Activated CD8-positive, alpha-beta T cell treated with anti-CD3 and anti-CD28 coated beads, Interleukin-2, amount 10 ng/mL, durations not matched to agents 7 days and 5 days (primary cell): Measurements from ENCODE around the gene PCSK2. TPM values are rescaled to one million over a fixed set of nuclear protein-coding genes. Genes with fewer than 3 reads are reported as not detected.

Experiments used
- ATAC-seq: fragments of 150-1000 bp; cut with Tn5 transposase; one replicate; pipeline ENCODE4 v1.10.0; 2021; ENCODE audit warnings: moderate library complexity
- CTCF ChIA-PET: fragments of 350-600 bp; sonication (Branson Sonifier 250); formaldehyde crosslinking; loops from one replicate; lab custom pipeline; 2021; ENCODE audit warnings: antibody characterized with exemption; lab: Charles Lee
- POLR2A ChIA-PET: fragments of 350-600 bp; sonication (Branson Sonifier 250); formaldehyde crosslinking; loops from one replicate; lab custom pipeline; 2021; ENCODE audit warnings: antibody characterized with exemption; lab: Charles Lee
- DNase-seq: peaks from one replicate; pipeline ENCODE4 v3.0.0-alpha.2; 2020
- H3K27ac Mint-ChIP-seq: one replicate; pipeline ENCODE4 v1.8.0; 2021; ENCODE audit warnings: mild to moderate bottlenecking, mixed read lengths
- H3K27me3 Mint-ChIP-seq: one replicate; pipeline ENCODE4 v1.8.0; 2021; ENCODE audit warnings: low read depth, mixed read lengths
- H3K36me3 Mint-ChIP-seq: one replicate; pipeline ENCODE4 v1.8.0; 2021; ENCODE audit warnings: low read depth, mixed read lengths
- H3K4me1 Mint-ChIP-seq: one replicate; pipeline ENCODE4 v1.8.0; 2021; ENCODE audit warnings: low read depth, mixed read lengths
- H3K4me3 Mint-ChIP-seq: one replicate; pipeline ENCODE4 v1.8.0; 2021; ENCODE audit warnings: mild to moderate bottlenecking, mixed read lengths
- H3K9me3 Mint-ChIP-seq: one replicate; pipeline ENCODE4 v1.8.0; 2022; ENCODE audit warnings: mixed read lengths; ENCODE audit not compliant: insufficient read depth
- total RNA-seq, 2 experiments: library from RNA; stranded (reverse); gene quantifications; one replicate each; pipeline ENCODE4 v1.2.3, GENCODE V29; 2021

The PCSK2 gene
- total RNA-seq, 2 experiments from 2014 or later, result not detected

DNA sequence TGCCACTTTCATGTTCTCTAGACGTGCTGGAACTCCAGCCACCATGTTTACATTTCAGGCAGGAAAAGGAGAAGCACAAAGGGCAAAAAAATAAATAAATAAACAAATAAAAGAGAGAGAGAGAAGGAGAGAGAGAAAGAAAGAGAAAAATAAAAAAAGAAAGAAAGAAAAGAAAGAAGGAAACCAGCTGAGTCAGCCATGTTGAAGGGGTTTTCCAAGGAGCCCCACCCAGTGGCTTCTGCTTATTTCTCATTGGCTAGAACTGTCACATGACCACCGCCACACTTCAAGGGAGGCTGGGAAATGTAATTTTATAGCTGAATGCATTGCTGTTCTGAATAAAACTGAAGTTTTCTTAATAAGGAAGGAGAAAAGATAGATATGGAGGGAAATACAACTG lies 233.3 kb downstream of the PCSK2 start:
- no peaks in the 10 kb centered on the region for H3K36me3 Mint-ChIP-seq
- no peak overlapping the region for H3K4me3 Mint-ChIP-seq
- peaks cover 15% of the 10 kb centered on the region for H3K27me3 Mint-ChIP-seq
- DNase-seq (no peak), ATAC-seq (no peak)
- no peaks in the 10 kb centered on the region for H3K9me3 Mint-ChIP-seq
- CTCF ChIA-PET, result interaction anchor here (1.1 kb wide), 1 partner anchor 29 kb away, joined by 3 read pairs; no protein-coding TSS in a partner anchor
- H3K27ac Mint-ChIP-seq, result no peak overlapping the region
- POLR2A ChIA-PET, result no interaction called here
- peaks cover 2% of the 10 kb centered on the region for H3K4me1 Mint-ChIP-seq

DNA sequence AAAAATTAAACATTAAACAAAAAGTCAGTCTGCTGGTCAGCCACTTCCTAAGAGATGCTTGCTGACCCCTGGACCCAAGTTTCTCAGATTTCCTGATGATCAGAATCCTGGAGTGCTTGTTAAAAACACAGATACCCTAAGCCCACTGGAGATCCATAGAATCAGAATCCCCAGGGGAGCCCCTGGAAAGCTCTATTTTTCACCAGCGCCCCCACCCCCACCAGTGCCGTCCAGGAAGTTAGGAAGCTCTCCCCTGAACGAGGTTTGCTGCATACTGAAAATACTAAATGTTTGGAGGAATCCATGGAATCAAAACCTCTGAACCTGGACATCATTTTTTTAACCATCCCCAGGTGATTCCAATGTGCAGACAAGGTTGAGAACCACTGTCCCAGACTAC lies 235.1 kb downstream of the PCSK2 start:
- POLR2A ChIA-PET, result no interaction called here
- DNase-seq, result no peak
- Mint-ChIP-seq H3K27ac (no peak overlapping the region), H3K4me1 (peaks cover 2% of the 10 kb centered on the region), H3K27me3 (peaks cover 15% of the 10 kb centered on the region), H3K36me3 (no peaks in the 10 kb centered on the region), H3K9me3 (no peaks in the 10 kb centered on the region), H3K4me3 (no peak overlapping the region)
- ATAC-seq, result no peak
- CTCF ChIA-PET, result no interaction called here

DNA sequence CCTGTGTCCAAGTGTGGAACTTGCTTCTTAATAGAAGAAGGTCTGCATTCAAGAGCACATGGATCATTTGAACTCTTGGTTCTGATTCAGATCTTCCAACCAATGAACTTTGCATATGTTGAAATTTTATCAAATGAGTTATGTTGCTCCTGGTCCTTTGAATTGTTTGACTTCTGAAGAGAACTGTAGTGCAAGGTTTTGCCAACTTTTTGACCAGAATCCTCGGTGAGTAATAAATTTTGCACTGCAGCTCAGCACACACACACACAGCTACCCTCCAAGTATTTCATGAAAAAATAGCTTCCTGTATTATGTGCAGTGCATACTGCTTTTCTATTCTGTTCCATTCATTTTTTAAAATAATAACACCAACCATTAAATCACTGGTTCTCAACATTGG lies 236.9 kb downstream of the PCSK2 start:
- peaks cover 2% of the 10 kb centered on the region for H3K4me1 Mint-ChIP-seq
- H3K9me3 Mint-ChIP-seq, result no peaks in the 10 kb centered on the region
- H3K36me3 Mint-ChIP-seq, result no peaks in the 10 kb centered on the region
- peaks cover 15% of the 10 kb centered on the region for H3K27me3 Mint-ChIP-seq
- no peak for DNase-seq
- ChIA-PET POLR2A (no interaction called here), CTCF (no interaction called here)
- no peak for ATAC-seq
- H3K27ac Mint-ChIP-seq, result no peak overlapping the region
- no peak overlapping the region for H3K4me3 Mint-ChIP-seq

DNA sequence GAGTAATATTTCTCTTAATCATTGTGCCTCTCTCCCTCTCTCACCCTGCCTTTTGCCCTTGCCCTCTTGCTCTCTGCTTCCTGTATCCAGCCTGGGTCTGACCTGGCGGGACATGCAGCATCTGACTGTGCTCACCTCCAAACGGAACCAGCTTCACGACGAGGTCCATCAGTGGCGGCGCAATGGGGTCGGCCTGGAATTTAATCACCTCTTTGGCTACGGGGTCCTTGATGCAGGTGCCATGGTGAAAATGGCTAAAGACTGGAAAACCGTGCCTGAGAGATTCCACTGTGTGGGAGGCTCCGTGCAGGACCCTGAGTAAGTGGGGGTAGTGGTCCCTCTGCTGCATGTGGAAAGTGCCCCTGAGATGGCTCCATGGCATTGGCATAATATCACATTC lies 238.4 kb downstream of the PCSK2 start:
- Mint-ChIP-seq H3K27ac (no peak overlapping the region), H3K9me3 (no peaks in the 10 kb centered on the region), H3K36me3 (no peaks in the 10 kb centered on the region), H3K27me3 (peaks cover 13% of the 10 kb centered on the region), H3K4me3 (no peak overlapping the region), H3K4me1 (peaks cover 1% of the 10 kb centered on the region)
- ChIA-PET POLR2A (no interaction called here), CTCF (no interaction called here)
- DNase-seq, result no peak
- ATAC-seq, result no peak

DNA sequence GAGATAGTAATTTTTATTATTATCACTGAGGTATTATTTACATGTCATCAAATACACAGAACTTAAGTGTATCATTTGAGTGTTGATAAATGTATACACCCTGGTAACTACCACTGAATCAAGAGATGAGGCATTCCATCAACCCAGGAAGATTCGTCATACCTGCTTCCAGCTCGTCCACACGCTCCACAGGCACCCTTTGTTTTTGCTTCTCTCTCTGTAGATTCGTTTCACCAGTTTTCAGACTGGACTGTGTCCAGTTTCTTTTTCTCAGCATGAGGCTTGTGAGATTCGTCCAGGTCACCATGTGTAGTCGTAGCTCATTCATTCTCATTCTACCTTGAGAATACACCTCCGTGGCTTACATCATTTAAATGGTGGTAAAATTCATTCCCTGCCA lies 239.8 kb downstream of the PCSK2 start:
- ChIA-PET POLR2A (no interaction called here), CTCF (no interaction called here)
- no peaks in the 10 kb centered on the region for H3K4me1 Mint-ChIP-seq
- H3K36me3 Mint-ChIP-seq, result no peaks in the 10 kb centered on the region
- no peak overlapping the region for H3K4me3 Mint-ChIP-seq
- peaks cover 13% of the 10 kb centered on the region for H3K27me3 Mint-ChIP-seq
- DNase-seq (no peak), ATAC-seq (no peak)
- no peaks in the 10 kb centered on the region for H3K9me3 Mint-ChIP-seq
- H3K27ac Mint-ChIP-seq, result no peak overlapping the region

DNA sequence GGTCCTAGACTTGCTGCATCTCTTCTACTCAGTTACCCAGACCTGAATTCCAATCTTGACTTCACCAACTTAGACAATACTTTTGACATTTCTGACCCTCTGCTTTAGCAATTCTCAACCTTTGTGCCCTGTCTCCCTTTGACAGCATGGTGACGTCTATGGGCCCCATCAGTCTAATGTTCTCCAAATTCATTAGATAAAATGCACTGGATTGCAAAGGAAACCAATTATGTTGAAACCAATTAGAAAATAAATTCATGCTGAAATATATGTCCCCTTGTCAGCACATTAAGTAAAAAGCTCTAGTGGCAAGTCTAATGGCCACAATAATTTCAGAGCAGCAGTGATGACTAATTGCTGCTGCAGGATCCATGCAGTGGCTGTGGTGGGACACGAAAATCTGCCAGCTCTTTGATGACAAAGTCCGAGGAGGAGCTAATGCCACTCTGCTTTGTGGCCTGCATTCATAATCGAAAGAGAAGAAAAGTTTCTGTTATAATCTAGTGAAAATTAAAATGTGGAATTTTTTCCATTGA lies 240.3 kb downstream of the PCSK2 start:
- Mint-ChIP-seq H3K27ac (no peak overlapping the region), H3K4me1 (no peaks in the 10 kb centered on the region), H3K36me3 (no peaks in the 10 kb centered on the region), H3K27me3 (peaks cover 13% of the 10 kb centered on the region), H3K9me3 (no peaks in the 10 kb centered on the region), H3K4me3 (no peak overlapping the region)
- DNase-seq (no peak), ATAC-seq (no peak)
- ChIA-PET CTCF (no interaction called here), POLR2A (no interaction called here)

DNA sequence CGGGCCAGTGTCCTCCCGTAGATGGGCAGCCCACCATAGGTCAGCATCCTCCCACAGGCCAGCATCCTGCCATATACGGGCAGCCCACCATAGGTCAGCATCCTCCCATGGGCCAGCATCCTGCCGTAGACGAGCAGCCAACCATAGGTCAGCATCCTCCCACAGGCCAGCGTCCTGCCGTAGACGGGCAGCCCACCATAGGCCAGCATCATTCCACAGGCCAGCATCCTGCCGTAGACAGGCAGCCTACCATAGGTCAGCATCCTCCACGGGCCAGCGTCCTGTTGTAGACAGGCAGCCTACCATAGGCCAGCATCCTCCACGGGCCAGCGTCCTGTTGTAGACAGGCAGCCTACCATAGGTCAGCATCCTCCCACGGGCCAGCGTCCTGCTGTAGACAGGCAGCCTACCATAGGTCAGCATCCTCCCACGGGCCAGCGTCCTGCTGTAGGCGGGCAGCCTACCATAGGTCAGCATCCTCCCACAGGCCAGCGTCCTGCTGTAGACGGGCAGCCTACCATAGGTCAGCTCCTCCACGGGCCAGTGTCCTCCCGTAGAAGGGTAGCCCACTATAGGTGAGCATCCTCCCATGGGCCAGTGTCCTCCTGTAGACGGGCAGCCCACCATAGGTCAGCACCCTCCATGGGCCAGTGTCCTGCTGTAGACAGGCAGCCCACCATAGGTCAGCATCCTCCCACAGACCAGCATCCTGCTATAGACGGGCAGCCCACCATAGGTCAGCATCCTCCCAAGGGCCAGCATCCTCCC lies 241.4 kb downstream of the PCSK2 start:
- H3K36me3 Mint-ChIP-seq, result no peaks in the 10 kb centered on the region
- H3K4me3 Mint-ChIP-seq, result no peak overlapping the region
- ChIA-PET CTCF (no interaction called here), POLR2A (no interaction called here)
- H3K27ac Mint-ChIP-seq, result no peak overlapping the region
- no peak for DNase-seq
- H3K9me3 Mint-ChIP-seq, result no peaks in the 10 kb centered on the region
- peaks cover 5% of the 10 kb centered on the region for H3K27me3 Mint-ChIP-seq
- ATAC-seq, result no peak
- H3K4me1 Mint-ChIP-seq, result no peaks in the 10 kb centered on the region

DNA sequence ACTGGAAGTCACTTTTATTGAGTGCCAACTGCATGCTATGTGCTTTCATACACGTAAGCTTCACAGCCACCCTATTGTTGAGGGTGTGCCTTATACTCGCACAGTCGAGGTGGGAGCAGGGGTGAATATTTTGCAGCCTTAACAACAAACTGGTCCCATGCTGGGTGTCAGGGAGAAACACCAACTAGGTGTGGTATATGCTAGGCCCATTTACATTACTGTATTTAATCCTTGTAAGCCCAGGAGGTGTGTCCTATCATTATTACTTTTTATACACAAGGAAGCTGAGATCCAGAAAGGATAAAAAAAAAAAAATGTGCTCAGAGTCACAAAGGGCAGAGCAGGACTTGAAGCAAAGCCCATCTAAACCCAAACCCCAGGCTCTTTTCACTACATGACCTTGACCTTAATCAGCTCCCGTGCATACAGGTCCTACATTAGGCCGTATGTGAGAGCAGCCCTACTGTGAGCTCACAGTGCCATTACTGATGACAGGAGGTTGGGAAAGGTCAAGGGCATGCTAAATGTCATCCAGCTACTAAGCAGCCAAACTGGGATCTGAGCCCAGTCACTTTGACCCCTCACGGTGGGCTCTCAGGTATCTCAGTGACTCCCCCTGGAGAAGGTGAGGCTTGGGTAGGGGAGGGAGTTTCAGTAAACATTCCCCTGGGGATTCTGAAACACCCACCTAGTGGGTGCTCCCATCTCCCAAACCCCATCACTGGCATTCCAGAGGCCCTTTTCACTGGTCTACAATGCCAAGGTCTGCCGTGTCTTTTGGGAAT lies 242.6 kb downstream of the PCSK2 start:
- H3K27me3 Mint-ChIP-seq, result no peaks in the 10 kb centered on the region
- DNase-seq, result no peak
- no peaks in the 10 kb centered on the region for H3K36me3 Mint-ChIP-seq
- no peak for ATAC-seq
- ChIA-PET CTCF (no interaction called here), POLR2A (no interaction called here)
- H3K4me3 Mint-ChIP-seq, result no peak overlapping the region
- no peaks in the 10 kb centered on the region for H3K9me3 Mint-ChIP-seq
- no peaks in the 10 kb centered on the region for H3K4me1 Mint-ChIP-seq
- H3K27ac Mint-ChIP-seq, result no peak overlapping the region

DNA sequence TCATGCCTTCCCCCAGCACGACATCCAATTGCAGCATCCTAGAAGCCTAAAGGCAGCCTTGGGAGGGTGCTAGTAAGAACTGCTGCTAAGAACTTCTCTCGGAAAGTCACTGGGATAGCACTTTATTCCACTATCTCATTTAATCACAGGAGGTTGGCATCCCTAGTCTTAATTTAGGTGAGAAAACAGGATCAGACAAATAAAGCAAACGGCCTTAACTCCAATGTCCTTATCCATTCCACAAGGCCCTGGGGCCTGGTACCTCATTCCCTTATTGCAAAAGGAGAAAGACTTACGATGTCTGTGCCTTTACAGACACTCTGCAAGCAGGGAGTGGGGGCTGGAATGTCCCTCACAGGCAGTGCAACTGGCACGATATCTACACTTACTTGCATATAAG lies 243.7 kb downstream of the PCSK2 start:
- no peaks in the 10 kb centered on the region for H3K36me3 Mint-ChIP-seq
- H3K4me3 Mint-ChIP-seq, result no peak overlapping the region
- ATAC-seq (no peak), DNase-seq (no peak)
- no peaks in the 10 kb centered on the region for H3K27me3 Mint-ChIP-seq
- no peaks in the 10 kb centered on the region for H3K4me1 Mint-ChIP-seq
- ChIA-PET POLR2A (no interaction called here), CTCF (no interaction called here)
- no peak overlapping the region for H3K27ac Mint-ChIP-seq
- H3K9me3 Mint-ChIP-seq, result no peaks in the 10 kb centered on the region

DNA sequence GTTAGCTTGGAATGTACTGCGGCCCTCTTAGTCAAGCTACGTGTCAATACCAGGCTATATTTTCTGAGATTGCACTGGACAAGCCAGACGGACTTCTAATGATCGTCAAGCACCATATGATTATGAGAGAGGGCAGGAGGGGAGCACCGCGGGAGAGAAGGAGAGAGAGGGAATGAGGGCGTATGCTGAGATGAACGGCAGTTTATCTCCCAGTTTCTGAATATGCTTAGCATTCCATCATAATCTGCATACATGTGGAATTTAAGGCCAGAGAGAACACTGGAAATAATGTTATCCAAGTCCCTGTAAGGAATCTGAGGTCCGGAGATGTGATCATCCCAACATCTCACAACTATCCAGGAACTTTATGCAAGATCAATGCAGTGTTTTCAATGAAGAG lies 244.1 kb downstream of the PCSK2 start:
- ATAC-seq, result no peak
- POLR2A ChIA-PET, result no interaction called here
- CTCF ChIA-PET, result no interaction called here
- Mint-ChIP-seq H3K4me1 (no peaks in the 10 kb centered on the region), H3K4me3 (no peak overlapping the region), H3K27ac (no peak overlapping the region), H3K27me3 (no peaks in the 10 kb centered on the region), H3K36me3 (no peaks in the 10 kb centered on the region), H3K9me3 (no peaks in the 10 kb centered on the region)
- DNase-seq, result no peak

DNA sequence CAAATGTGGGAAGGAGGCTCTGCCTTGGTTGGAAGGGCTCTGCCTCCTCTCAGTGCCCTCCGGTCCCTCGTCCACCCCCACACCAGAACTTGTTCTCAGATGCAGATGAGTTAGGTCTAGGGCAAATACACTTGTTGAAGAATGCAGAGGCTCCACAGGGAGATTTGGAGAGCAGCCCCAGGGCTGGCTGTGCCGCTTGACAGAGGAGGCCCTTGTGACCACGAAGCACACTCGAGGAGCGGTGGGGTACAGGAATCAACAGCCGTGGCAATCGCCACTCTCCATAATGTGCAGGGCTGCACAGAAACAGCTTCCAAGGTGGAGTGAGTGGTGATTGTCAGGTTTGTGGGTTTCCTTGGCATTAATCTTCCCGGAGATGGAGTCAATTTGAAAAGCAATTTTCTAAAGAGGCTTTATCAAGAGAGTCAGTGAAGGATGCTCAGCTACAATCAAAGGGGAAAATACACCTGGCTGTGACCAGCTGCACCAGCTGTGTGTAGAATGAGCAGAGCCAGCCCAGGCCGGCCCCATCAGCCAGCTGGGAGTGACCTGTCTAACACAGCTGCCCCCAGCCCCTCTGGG lies 244.9 kb downstream of the PCSK2 start:
- Mint-ChIP-seq H3K36me3 (no peaks in the 10 kb centered on the region), H3K9me3 (no peaks in the 10 kb centered on the region), H3K27me3 (peaks cover under 1% of the 10 kb centered on the region), H3K4me3 (no peak overlapping the region), H3K4me1 (no peaks in the 10 kb centered on the region), H3K27ac (no peak overlapping the region)
- DNase-seq, result no peak
- ChIA-PET CTCF (interaction anchor here (0.7 kb wide), 1 partner anchor 17 kb away, joined by 3 read pairs; no protein-coding TSS in a partner anchor), POLR2A (no interaction called here)
- no peak for ATAC-seq

DNA sequence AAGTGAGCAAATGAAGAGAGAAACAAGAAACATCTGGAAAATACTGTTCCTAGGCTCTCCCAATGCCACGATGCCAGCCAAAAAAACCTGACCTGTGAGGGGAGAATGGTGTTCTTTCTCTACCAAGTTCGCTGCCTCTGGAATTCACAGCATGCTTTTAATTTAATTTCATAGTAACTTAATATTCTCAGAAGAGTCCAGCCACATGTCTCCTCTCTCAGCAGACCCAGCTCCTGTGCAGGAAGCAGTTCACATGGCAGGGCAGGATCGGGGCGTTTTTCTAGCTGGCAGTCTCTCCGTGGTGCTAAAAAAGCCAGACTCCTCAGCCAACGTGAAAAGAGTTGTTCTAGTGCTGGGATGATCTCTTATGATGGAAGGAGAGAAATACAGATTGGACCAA lies 246.8 kb downstream of the PCSK2 start:
- H3K27me3 Mint-ChIP-seq, result peaks cover 4% of the 10 kb centered on the region
- H3K9me3 Mint-ChIP-seq, result no peaks in the 10 kb centered on the region
- CTCF ChIA-PET, result no interaction called here
- DNase-seq (no peak), ATAC-seq (no peak)
- POLR2A ChIA-PET, result no interaction called here
- H3K27ac Mint-ChIP-seq, result no peak overlapping the region
- H3K4me1 Mint-ChIP-seq, result no peaks in the 10 kb centered on the region
- no peaks in the 10 kb centered on the region for H3K36me3 Mint-ChIP-seq
- H3K4me3 Mint-ChIP-seq, result no peak overlapping the region
